Upper lobe of left lung (tissue), 4 donors: ENCODE results near the gene AGTR2.

Experiments used
- POLR2A ChIP-seq, 4 donors: fragments of 450-650 bp; IDR thresholded peaks; one replicate each; pipeline ENCODE4 v1.5.1; 2016 to 2017; ENCODE audit warnings: antibody characterized with exemption in 4 of 4, mild to moderate bottlenecking in 2 of 4
- POLR2AphosphoS5 ChIP-seq, 2 donors: sonication (generic); formaldehyde crosslinking; IDR thresholded peaks; one replicate each; pipeline ENCODE4 v1.5.1; 2017; ENCODE audit warnings: antibody characterized with exemption in 2 of 2
- TF ChIP-seq, protein P1 (sequence below), 6 experiments: fragments of 450-650 bp in 4 of 6; fragments of 200-600 bp in 2 of 6; sonication (generic) in 2 of 6; IDR thresholded peaks; one replicate each; pipeline ENCODE4 v1.5.1; 2016 to 2019; ENCODE audit warnings: antibody characterized with exemption in 6 of 6

DNA sequence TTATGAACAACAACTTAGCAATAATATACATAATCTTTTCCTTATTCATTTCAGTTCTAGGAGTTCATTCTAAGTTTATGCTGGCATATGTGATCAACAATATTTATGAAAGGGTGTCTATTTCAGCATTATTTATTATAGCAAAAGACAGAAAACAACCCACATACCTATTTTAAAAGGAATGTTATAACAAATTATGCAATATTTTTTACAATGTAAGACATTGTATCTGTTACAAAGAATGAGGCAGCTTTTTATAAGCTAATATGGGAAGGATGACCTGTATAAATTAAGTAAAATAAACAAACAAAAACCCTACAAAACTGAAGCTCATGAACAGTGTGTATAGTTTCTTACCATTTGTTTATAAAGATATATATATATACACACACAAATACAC, 42.7 kb downstream of the AGTR2 start:
- TF ChIP-seq, protein P1, sequence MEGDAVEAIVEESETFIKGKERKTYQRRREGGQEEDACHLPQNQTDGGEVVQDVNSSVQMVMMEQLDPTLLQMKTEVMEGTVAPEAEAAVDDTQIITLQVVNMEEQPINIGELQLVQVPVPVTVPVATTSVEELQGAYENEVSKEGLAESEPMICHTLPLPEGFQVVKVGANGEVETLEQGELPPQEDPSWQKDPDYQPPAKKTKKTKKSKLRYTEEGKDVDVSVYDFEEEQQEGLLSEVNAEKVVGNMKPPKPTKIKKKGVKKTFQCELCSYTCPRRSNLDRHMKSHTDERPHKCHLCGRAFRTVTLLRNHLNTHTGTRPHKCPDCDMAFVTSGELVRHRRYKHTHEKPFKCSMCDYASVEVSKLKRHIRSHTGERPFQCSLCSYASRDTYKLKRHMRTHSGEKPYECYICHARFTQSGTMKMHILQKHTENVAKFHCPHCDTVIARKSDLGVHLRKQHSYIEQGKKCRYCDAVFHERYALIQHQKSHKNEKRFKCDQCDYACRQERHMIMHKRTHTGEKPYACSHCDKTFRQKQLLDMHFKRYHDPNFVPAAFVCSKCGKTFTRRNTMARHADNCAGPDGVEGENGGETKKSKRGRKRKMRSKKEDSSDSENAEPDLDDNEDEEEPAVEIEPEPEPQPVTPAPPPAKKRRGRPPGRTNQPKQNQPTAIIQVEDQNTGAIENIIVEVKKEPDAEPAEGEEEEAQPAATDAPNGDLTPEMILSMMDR (IDR thresholded peaks at IDR 0.05) = no peak
- TF ChIP-seq POLR2AphosphoS5 (IDR thresholded peaks at IDR 0.05) (no peak), POLR2A (IDR thresholded peaks at IDR 0.05) (no peak)
